DMS53 treated with DMSO at 0.1 percent for 48 hours (cell line): Measurements from ENCODE around the gene MED22.
"Not testable (repeated sequence)": the region's sequence is repeated elsewhere in the genome, so short reads cannot be mapped to it uniquely, and the experiment has no call there.

Experiments
- DNase-seq: peaks from one replicate; lab custom pipeline; 2025; ENCODE audit not compliant: unreplicated experiment; lab: John Stamatoyannopoulos, UW

MED22 gene

GRCh38 chr9:133347985-133348717, at the start of gene MED22, which contains the start of gene RPL7A:
MED22 (minus strand) TSS chr9:133348131; CDS start chr9:133346662, 1,469 bp downstream.
RPL7A (plus strand) TSS chr9:133348218; CDS start chr9:133348244, 26 bp downstream.
- DNase-seq = peak; percentile 95

GRCh38 chr9:133397370-133397769, 49.4 kb upstream of the MED22 start:
- no peak for DNase-seq

GRCh38 chr9:133396952-133397351, 49.0 kb upstream of the MED22 start:
- DNase-seq = no peak

- no peak for DNase-seq
Measured at GRCh38 chr9:133394687-133395271, 46.8 kb upstream of the MED22 start.

- no peak for DNase-seq
Measured at GRCh38 chr9:133393399-133393798, 45.5 kb upstream of the MED22 start.

- DNase-seq = not testable (repeated sequence)
Measured at GRCh38 chr9:133392308-133392707, 44.4 kb upstream of the MED22 start.

- not testable (repeated sequence) for DNase-seq
Measured at GRCh38 chr9:133391449-133391848, 43.5 kb upstream of the MED22 start.

- DNase-seq = no peak
Measured at GRCh38 chr9:133390713-133391112, 42.8 kb upstream of the MED22 start.

- no peak for DNase-seq
Measured at GRCh38 chr9:133389562-133389961, 41.6 kb upstream of the MED22 start.

- DNase-seq = no peak
Measured at GRCh38 chr9:133389025-133389557, 41.2 kb upstream of the MED22 start.

- no peak for DNase-seq
Measured at GRCh38 chr9:133387680-133388079, 39.7 kb upstream of the MED22 start.

- DNase-seq = no peak
Measured at GRCh38 chr9:133386338-133386737, 38.4 kb upstream of the MED22 start.

GRCh38 chr9:133385452-133385851, 37.5 kb upstream of the MED22 start:
- DNase-seq = no peak

- no peak for DNase-seq
Measured at GRCh38 chr9:133384736-133385321, 36.9 kb upstream of the MED22 start.

- DNase-seq = no peak
Measured at GRCh38 chr9:133383438-133383837, 35.5 kb upstream of the MED22 start.

GRCh38 chr9:133382507-133383141, 34.7 kb upstream of the MED22 start:
- no peak for DNase-seq

- no peak for DNase-seq
Measured at GRCh38 chr9:133380734-133381133, 32.8 kb upstream of the MED22 start.

- DNase-seq = no peak
Measured at GRCh38 chr9:133379153-133380086, 31.5 kb upstream of the MED22 start.

GRCh38 chr9:133378408-133378962, 30.6 kb upstream of the MED22 start:
- no peak for DNase-seq

- no peak for DNase-seq
Measured at GRCh38 chr9:133377721-133378216, 29.8 kb upstream of the MED22 start.
